COLO668 (cell line): ENCODE results near the gene KCNMB2.

Source experiments
- DNase-seq: peaks from one replicate; lab custom pipeline; 2025; ENCODE audit not compliant: unreplicated experiment; lab: John Stamatoyannopoulos, UW

KCNMB2 gene

DNA sequence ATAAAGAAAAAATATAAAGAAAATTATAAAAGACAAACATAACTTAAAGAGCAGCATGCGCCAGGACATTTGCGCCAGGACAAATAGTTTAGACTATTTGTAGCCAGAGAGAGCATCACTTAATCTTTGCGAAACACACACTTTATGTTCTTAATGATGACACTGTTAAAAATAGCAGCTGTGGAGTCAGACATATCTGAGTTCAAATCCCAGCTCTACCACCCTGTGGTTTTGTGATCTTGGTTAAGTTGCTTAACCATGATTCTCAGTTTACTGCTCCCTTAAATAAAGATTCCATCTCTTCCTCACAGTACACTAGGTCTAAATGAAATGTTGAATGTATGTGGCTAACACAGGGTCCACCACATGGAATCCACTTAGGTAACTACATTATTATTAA, 31.4 kb downstream of the KCNMB2 start:
- no peak for DNase-seq

DNA sequence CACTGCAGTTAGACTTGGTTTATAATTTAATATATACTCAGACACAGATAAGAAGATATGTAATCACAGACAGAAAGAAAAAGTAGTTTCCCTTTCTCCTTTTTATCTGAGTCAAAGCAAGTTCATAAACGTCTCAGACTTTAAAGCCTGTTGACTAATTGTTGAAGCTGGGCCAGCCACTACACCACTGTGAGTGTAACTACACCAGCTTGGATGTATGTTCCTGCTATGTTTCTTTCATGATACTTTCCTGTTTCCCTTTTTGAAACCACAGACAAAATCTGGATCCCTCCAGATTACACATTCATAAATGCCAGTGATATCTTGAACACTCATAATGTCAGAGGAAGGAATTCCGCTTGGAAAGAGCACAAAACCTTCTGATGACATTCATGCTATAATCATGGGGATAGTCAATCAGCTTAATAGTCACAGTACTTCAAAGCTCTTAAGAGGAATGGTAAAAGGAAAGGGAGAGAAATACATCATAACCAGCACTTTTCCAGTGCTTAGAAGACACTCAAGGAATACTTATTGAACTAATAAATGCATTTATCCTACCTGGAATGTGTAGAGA, 32.0 kb downstream of the KCNMB2 start:
- no peak for DNase-seq

- DNase-seq = no peak
These were observed 32.7 kb downstream of the KCNMB2 start for GRCh38 chr3:178568911-178569310.

GRCh38 chr3:178569826-178570225, 33.6 kb downstream of the KCNMB2 start:
- DNase-seq = no peak

GRCh38 chr3:178583963-178584575, 47.8 kb downstream of the KCNMB2 start:
- no peak for DNase-seq

- no peak for DNase-seq
These were observed 48.6 kb downstream of the KCNMB2 start for GRCh38 chr3:178584722-178585380.

DNA sequence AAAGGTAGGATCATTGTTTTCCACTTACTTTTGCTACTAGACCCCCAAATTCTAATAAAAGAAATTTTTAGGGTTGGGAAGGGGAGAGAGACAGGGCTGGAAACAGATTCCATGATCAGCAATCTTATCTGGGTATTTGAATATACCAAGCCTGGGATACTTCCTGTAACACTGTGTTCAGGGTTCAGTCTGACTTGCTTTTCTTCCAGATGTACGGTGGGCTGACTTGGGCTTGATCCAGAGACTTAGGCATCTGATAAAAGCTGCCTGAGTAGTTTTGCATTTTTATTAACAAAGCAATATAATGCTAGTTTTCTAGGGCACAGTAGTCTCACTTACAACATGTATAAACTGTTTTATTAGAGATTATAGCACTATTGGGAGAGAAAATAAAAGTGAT, 49.2 kb downstream of the KCNMB2 start:
- no peak for DNase-seq

GRCh38 chr3:178586076-178586475, 49.8 kb downstream of the KCNMB2 start:
- no peak for DNase-seq

DNA sequence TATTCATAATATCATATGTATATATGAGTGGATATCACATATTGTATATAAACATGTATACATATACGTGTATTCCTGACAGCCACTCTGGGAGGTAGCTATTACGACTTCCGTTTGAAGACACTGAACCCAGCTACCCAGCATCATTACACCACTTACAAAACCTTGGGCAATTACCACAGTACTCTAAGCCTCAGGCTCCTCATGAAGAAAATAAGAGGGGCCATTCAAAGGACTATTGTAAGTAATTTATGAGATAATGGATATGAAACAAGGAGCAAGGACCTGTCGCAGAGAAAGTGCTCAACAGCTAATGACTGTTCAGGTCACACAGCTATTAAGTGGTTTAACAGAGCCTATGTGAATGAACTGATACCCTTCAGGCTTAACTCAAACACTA, 52.4 kb downstream of the KCNMB2 start:
- DNase-seq = no peak

DNA sequence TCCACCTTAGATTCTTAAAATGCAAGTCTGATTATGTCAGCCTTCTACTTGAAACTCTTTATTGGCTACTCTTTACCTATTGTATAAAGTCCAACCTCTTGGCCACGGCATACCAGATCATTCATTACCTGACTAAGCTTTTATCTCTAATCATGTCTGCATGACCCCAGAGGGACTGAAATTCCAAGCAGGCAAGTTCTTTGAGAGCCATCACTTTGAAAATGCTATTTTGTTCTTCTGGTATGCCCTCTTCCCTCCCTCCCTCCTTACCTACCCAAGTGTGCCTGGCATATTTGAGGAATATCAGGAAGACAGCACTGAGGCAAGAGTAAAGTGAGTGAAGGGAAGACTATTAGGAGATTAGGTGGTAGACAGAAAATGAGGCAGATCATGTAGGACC, 57.5 kb downstream of the KCNMB2 start:
- DNase-seq = no peak

GRCh38 chr3:178597371-178597770, 61.1 kb downstream of the KCNMB2 start:
- DNase-seq = no peak

DNA sequence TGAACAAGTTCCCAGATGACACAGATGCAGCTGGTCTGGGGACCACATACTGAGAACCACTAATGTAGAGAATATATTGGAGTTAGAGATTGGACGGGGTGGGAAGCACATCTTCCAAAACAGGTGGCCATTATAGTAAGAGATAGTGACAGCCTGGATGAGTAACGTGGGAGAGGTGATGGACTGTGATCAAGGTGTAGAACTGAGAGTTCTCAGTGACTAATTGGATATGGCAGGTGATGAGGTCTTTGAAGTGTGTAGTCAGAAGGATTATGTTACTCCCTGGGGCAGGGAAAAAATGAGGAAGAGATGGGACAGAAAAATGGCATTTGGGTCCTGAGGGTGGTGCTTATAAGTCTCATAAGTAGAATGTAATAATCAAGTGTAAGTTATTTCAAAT, 66.6 kb downstream of the KCNMB2 start:
- peak; percentile 59 for DNase-seq

DNA sequence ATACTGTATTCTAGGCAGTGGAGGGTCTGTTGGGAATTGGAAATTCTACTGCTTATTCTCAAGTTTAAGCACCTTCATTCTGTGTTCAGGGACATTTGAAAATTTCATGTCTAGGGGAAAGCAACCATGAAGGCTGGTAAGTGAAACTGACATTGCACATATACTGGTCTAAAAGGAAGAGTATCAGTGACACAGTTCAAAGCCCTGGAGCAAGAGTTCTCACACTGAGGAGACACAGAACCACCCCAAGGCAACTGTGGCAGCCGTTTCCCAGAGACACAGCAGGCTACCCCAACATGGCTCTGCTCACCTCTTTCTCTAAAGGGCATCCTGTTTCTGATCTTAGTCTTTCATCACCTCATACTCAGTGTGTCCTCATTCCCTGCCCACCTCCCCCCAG, 67.5 kb downstream of the KCNMB2 start:
- DNase-seq = no peak

GRCh38 chr3:178618197-178618596, 82.0 kb downstream of the KCNMB2 start:
- DNase-seq = no peak

GRCh38 chr3:178618896-178619295, 82.7 kb downstream of the KCNMB2 start:
- DNase-seq = no peak

GRCh38 chr3:178623666-178624255, 87.5 kb downstream of the KCNMB2 start:
- peak; percentile 33 for DNase-seq

GRCh38 chr3:178624276-178624675, 88.0 kb downstream of the KCNMB2 start:
- no peak for DNase-seq

DNA sequence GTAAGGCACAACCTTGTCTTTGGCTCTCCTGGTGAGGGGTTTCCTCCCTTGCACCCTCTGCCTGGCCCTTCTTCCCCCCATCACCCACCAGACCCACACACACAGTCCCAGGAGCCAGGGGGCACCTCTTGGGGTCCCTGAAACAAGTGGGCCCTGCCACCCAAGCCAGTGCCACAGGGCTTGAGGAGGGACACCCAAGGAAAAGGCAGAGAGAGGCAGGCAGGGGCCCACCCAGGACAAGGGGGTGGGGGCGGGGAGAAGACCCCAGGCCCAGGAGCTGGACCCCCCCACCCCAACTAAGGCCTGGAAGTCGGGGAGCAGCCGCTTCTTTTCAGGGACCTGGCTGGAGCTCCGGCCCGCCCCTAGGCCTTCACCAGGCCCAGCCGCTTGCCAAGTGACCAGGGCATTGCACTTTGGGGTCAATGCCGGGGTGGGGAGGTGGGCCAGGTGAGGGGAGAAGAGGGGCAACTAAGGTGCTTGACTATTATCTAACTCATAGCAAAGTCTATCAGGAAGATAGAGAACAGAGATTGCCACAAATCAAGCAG, 88.9 kb downstream of the KCNMB2 start:
- DNase-seq = no peak

GRCh38 chr3:178628037-178628436, 91.8 kb downstream of the KCNMB2 start:
- no peak for DNase-seq

- DNase-seq = no peak
These were observed 93.4 kb downstream of the KCNMB2 start for GRCh38 chr3:178629430-178630178.

DNA sequence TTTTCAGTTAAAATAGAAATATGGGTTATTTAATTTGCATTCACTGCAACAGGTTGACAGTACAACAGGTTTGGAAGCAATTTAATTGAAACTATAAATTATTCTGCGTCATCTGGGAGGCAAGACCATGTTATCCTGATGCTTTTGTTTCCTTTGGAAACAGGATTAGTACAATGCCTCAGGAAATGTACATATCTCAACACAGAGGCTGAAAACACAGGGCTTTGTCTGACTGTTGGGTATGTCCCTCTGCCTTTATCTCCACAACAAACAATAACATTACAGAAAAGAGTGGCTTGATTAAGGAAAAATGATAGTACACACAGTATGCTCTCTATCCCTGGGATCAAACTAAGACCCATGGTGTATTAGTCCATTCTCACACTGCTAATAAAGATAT, 95.7 kb downstream of the KCNMB2 start:
- no peak for DNase-seq
